Fibroblast of lung (primary cell): Measurements from ENCODE around the gene NCKIPSD.

Experiments used
- EZH2 ChIP-seq: IDR thresholded peaks from 2 replicates; pipeline ENCODE4 v1.5.1; 2012; ENCODE audit warnings: low read length, control low read depth, mild to moderate bottlenecking; ENCODE audit errors: missing control alignments
- TF ChIP-seq, protein P1 (sequence below), 2 donors: IDR thresholded peaks in 1 of 2; conservative IDR thresholded peaks in 1 of 2; 1 replicate in 1 of 2; 2 replicates in 1 of 2; pipeline ENCODE4 v1.5.1; 2011 to 2012; ENCODE audit warnings: low read length in 2 of 2, control low read depth in 1 of 2, inconsistent platforms in 1 of 2, low read depth in 1 of 2, mild to moderate bottlenecking in 1 of 2

GRCh38 chr3:48644898-48645760, 40.6 kb downstream of the NCKIPSD start:
- no peak for TF ChIP-seq EZH2
- TF ChIP-seq, protein P1, sequence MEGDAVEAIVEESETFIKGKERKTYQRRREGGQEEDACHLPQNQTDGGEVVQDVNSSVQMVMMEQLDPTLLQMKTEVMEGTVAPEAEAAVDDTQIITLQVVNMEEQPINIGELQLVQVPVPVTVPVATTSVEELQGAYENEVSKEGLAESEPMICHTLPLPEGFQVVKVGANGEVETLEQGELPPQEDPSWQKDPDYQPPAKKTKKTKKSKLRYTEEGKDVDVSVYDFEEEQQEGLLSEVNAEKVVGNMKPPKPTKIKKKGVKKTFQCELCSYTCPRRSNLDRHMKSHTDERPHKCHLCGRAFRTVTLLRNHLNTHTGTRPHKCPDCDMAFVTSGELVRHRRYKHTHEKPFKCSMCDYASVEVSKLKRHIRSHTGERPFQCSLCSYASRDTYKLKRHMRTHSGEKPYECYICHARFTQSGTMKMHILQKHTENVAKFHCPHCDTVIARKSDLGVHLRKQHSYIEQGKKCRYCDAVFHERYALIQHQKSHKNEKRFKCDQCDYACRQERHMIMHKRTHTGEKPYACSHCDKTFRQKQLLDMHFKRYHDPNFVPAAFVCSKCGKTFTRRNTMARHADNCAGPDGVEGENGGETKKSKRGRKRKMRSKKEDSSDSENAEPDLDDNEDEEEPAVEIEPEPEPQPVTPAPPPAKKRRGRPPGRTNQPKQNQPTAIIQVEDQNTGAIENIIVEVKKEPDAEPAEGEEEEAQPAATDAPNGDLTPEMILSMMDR (conservative IDR thresholded peaks at IDR 0.05 in 1 of 2, IDR thresholded peaks at IDR 0.05 in 1 of 2; ENCODE audit: low read depth in 1 of 2, low read length in 2 of 2): no peak
